OCI-LY3 (cell line): Measurements from ENCODE around the gene CHURC1.

Experiments used
- H2AFZ ChIP-seq: fragments of 200-600, 300-600 bp; shearing (Covaris generic); 2 replicates; pipeline ENCODE4 v1.6.0; 2014; ENCODE audit warnings: antibody characterized with exemption, low read depth, low read length
- H3K27ac ChIP-seq: fragments of 200-600, 300-600 bp; sonication (generic); 2 replicates; pipeline ENCODE4 v1.5.1; 2014; ENCODE audit warnings: mild to moderate bottlenecking, low read length, moderate library complexity, mixed read lengths
- H3K27me3 ChIP-seq: fragments of 200-600, 300-600 bp; sonication (generic); 2 replicates; pipeline ENCODE4 v1.6.1; 2014; ENCODE audit warnings: low read depth, low read length, mixed read lengths
- H3K36me3 ChIP-seq: fragments of 200-600, 300-600 bp; sonication (generic); replicated peaks from 2 replicates; pipeline ENCODE3; 2014; ENCODE audit warnings: low read depth, low read length, mixed read lengths
- H3K4me1 ChIP-seq: fragments of 300-600, 200-600 bp; sonication (generic); 2 replicates; pipeline ENCODE4 v1.6.1; 2014; ENCODE audit warnings: low read length, mixed read lengths
- H3K4me2 ChIP-seq: fragments of 200-600, 300-600 bp; sonication (generic); 2 replicates; pipeline ENCODE4 v1.6.1; 2014; ENCODE audit warnings: low read length, mixed read lengths
- H3K4me3 ChIP-seq: fragments of 300-600, 200-600 bp; sonication (generic); 2 replicates; pipeline ENCODE4 v1.5.1; 2014; ENCODE audit warnings: antibody characterized with exemption, mild to moderate bottlenecking, low read length, moderate library complexity
- H3K79me2 ChIP-seq: fragments of 300-600, 200-600 bp; shearing (Covaris generic); 2 replicates; pipeline ENCODE4 v1.6.1; 2014; ENCODE audit warnings: mild to moderate bottlenecking, low read length, mixed read lengths
- H3K9ac ChIP-seq: fragments of 300-600, 200-600 bp; shearing (Covaris generic); 2 replicates; pipeline ENCODE4 v1.6.0; 2014; ENCODE audit warnings: mild to moderate bottlenecking, low read length, moderate library complexity
- H3K9me3 ChIP-seq: fragments of 200-600, 300-600 bp; shearing (Covaris generic); 2 replicates; pipeline ENCODE4 v1.6.1; 2014; ENCODE audit warnings: low read length, mixed read lengths; ENCODE audit not compliant: insufficient read depth
- H4K20me1 ChIP-seq: fragments of 200-600, 300-600 bp; sonication (generic); 2 replicates; pipeline ENCODE4 v1.6.1; 2016; ENCODE audit warnings: low read length, mixed read lengths; ENCODE audit not compliant: insufficient read depth
- CTCF ChIP-seq: fragments of 200-600, 300-600 bp; sonication (generic); IDR thresholded peaks from 2 replicates; pipeline ENCODE4 v1.5.1; 2014; ENCODE audit warnings: antibody characterized with exemption, low read length, low read depth
- EZH2phosphoT487 ChIP-seq: fragments of 200-600 bp; shearing (Covaris generic); IDR thresholded peaks from 2 replicates; pipeline ENCODE4 v1.6.1; 2018; ENCODE audit warnings: antibody characterized with exemption, mixed run types, low read depth

CHURC1 gene

GRCh38 chr14:64942531-64943111, 28.4 kb downstream of the CHURC1 start, which contains the start of gene GPX2:
TSS of gene GPX2 (minus strand) at chr14:64942745. CDS start at chr14:64942726, 19 bp downstream.
- Histone ChIP-seq H3K4me1 (peaks cover 3% of the 10 kb centered on the region; the same call in 1 of the 2 replicates), H3K4me3 (no peak within 1 kb of the TSS), H3K27ac (no peak within 1 kb of the TSS), H3K9me3 (no peaks in the 10 kb centered on the region), H4K20me1 (no peaks in the 10 kb centered on the region), H3K36me3 (peaks cover 3% of the 10 kb centered on the region), H3K27me3 (no peaks in the 10 kb centered on the region), H3K4me2 (no peak within 1 kb of the TSS), H3K79me2 (no peaks in the 10 kb centered on the region), H3K9ac (no peak within 1 kb of the TSS), H2AFZ (no peak within 1 kb of the TSS)
- TF ChIP-seq CTCF (no peak), EZH2phosphoT487 (no peak)

GRCh38 chr14:64943556-64943955, 29.3 kb downstream of the CHURC1 start:
- Histone ChIP-seq H3K9me3 (no peaks in the 10 kb centered on the region), H2AFZ (no peak overlapping the region), H3K36me3 (peaks cover 1% of the 10 kb centered on the region), H4K20me1 (no peaks in the 10 kb centered on the region), H3K27ac (no peak overlapping the region), H3K4me1 (peaks cover 1% of the 10 kb centered on the region; the same call in 1 of the 2 replicates), H3K79me2 (no peaks in the 10 kb centered on the region), H3K4me3 (no peak overlapping the region), H3K9ac (no peak overlapping the region), H3K4me2 (no peak overlapping the region), H3K27me3 (no peaks in the 10 kb centered on the region)
- TF ChIP-seq CTCF (no peak), EZH2phosphoT487 (no peak)

- Histone ChIP-seq H4K20me1 (no peaks in the 10 kb centered on the region), H3K4me2 (no peak overlapping the region), H3K27me3 (no peaks in the 10 kb centered on the region), H3K36me3 (no peaks in the 10 kb centered on the region), H3K27ac (no peak overlapping the region), H3K4me1 (no peaks in the 10 kb centered on the region), H3K4me3 (no peak overlapping the region), H2AFZ (no peak overlapping the region), H3K9ac (no peak overlapping the region), H3K9me3 (no peaks in the 10 kb centered on the region), H3K79me2 (no peaks in the 10 kb centered on the region)
- TF ChIP-seq EZH2phosphoT487 (no peak), CTCF (no peak)
Measured at GRCh38 chr14:64944041-64944440, 29.8 kb downstream of the CHURC1 start.

- Histone ChIP-seq H3K36me3 (no peaks in the 10 kb centered on the region), H4K20me1 (no peaks in the 10 kb centered on the region), H3K9me3 (no peaks in the 10 kb centered on the region), H3K4me3 (no peak overlapping the region), H3K4me2 (no peak overlapping the region), H3K9ac (no peak overlapping the region), H3K4me1 (no peaks in the 10 kb centered on the region), H3K79me2 (no peaks in the 10 kb centered on the region), H3K27ac (no peak overlapping the region), H3K27me3 (no peaks in the 10 kb centered on the region), H2AFZ (no peak overlapping the region)
- TF ChIP-seq EZH2phosphoT487 (no peak), CTCF (no peak)
Measured at GRCh38 chr14:64944861-64945260, 30.6 kb downstream of the CHURC1 start.
